K562 (cell line): ENCODE data around the gene FAM217B. TPM values are rescaled to one million over a fixed set of nuclear protein-coding genes. Genes with fewer than 3 reads are reported as not detected.

Experiments used
- CBX8 ChIP-seq: fragments of 200-600 bp; sonication (generic); IDR thresholded peaks from 2 replicates; pipeline ENCODE4 v1.6.1; 2012; ENCODE audit warnings: borderline replicate concordance, mixed run types, low read depth, mild to moderate bottlenecking, moderate library complexity, mixed read lengths, low read length, control low read depth, inconsistent platforms; ENCODE audit not compliant: poor library complexity, severe bottlenecking; ENCODE audit errors: extremely low read depth
- CLOCK ChIP-seq: fragments of 250-450 bp; sonication (Bioruptor Pico); IDR thresholded peaks from 2 replicates; pipeline ENCODE4 v1.4.0; 2020; ENCODE audit warnings: mild to moderate bottlenecking, moderate library complexity, borderline replicate concordance
- SAP30 ChIP-seq: fragments of 200-600 bp; sonication (generic); IDR thresholded peaks from 2 replicates; pipeline ENCODE4 v1.6.1; 2012; ENCODE audit warnings: borderline replicate concordance, low read depth, mild to moderate bottlenecking, moderate library complexity, low read length, control low read depth, inconsistent platforms; ENCODE audit not compliant: insufficient read depth, poor library complexity, severe bottlenecking
- TAL1 ChIP-seq: fragments of 450-650 bp; IDR thresholded peaks from 2 replicates; pipeline ENCODE4 v1.6.1; 2016; ENCODE audit warnings: mild to moderate bottlenecking
- WHSC1 ChIP-seq: IDR thresholded peaks from one replicate; pipeline ENCODE4 v1.6.1; 2012; ENCODE audit warnings: low read length, control low read depth, inconsistent platforms
- ZNF583 ChIP-seq: fragments of 250-450 bp; sonication (Bioruptor Pico); IDR thresholded peaks from 2 replicates; pipeline ENCODE4 v1.4.0; 2020
- polyA plus RNA-seq, 8 experiments: library from polyadenylated mRNA; depleted of rRNA in 4 of 8; stranded (reverse) in 5 of 8; unstranded in 3 of 8; fragments of >200 nt; fragmentation: Nextera tagmentation in 2 of 8; fragmentation: Illumina TruSeq in 1 of 8; extraction: Ambion mirVana in 2 of 8; extraction: Trizol in 1 of 8; gene quantifications; 2 replicates each; pipeline versions ENCODE4 v1.2.1 to v1.2.3, GENCODE V29; 2011 to 2014; ENCODE audit warnings: inconsistent platforms in 1 of 8, missing spikeins in 1 of 8
- total RNA-seq, 7 experiments: library from RNA; depleted of rRNA in 6 of 7; stranded (reverse); fragments of >200 nt in 6 of 7; fragmentation: Illumina TruSeq in 2 of 7; extraction: Trizol in 2 of 7; gene quantifications; 2 replicates each; pipeline versions ENCODE4 v1.2.1 to v1.2.3, GENCODE V29; 2011 to 2021; ENCODE audit warnings: low replicate concordance in 1 of 7
- TF ChIP-seq, protein P1 (sequence below), 2 experiments: fragments of 450-650 bp; formaldehyde crosslinking in 1 of 2; IDR thresholded peaks; 2 replicates each; pipeline versions ENCODE4 v1.4.0 to v1.6.1; 2014 to 2020; ENCODE audit warnings: mild to moderate bottlenecking in 2 of 2, borderline replicate concordance in 1 of 2, low read depth in 1 of 2
- TF ChIP-seq, protein P2 (sequence below): fragments of 250-450 bp; sonication (Bioruptor Pico); IDR thresholded peaks from 2 replicates; pipeline ENCODE4 v1.4.0; 2020; ENCODE audit warnings: mild to moderate bottlenecking, moderate library complexity

The FAM217B gene
- total and polyA plus RNA-seq, 9 of the 15 experiments (the other 6 are each of a cell fraction or from before 2014, with no cell fraction given), result 4.8 to 11.4 (median 6.9) TPM

DNA sequence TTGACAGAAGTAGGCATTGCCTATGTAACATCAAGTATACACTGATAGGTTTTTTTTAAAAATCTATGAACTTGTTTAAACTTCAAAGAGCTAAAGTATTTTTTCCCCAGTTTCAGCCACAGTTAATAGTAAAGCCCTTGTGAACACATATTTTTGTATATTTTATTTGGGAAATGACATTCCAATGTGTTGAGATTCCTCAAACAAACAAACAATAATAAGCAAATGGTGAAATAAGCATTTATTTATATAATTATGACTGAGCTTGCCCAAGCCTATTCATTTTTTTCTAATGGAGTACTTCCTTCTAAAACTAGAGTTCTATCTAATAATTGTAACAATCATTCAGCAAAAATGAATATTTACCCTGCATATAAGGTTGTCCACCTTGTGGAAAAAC is 19.2 kb upstream of the FAM217B start (continued):
- TF ChIP-seq, protein P1, sequence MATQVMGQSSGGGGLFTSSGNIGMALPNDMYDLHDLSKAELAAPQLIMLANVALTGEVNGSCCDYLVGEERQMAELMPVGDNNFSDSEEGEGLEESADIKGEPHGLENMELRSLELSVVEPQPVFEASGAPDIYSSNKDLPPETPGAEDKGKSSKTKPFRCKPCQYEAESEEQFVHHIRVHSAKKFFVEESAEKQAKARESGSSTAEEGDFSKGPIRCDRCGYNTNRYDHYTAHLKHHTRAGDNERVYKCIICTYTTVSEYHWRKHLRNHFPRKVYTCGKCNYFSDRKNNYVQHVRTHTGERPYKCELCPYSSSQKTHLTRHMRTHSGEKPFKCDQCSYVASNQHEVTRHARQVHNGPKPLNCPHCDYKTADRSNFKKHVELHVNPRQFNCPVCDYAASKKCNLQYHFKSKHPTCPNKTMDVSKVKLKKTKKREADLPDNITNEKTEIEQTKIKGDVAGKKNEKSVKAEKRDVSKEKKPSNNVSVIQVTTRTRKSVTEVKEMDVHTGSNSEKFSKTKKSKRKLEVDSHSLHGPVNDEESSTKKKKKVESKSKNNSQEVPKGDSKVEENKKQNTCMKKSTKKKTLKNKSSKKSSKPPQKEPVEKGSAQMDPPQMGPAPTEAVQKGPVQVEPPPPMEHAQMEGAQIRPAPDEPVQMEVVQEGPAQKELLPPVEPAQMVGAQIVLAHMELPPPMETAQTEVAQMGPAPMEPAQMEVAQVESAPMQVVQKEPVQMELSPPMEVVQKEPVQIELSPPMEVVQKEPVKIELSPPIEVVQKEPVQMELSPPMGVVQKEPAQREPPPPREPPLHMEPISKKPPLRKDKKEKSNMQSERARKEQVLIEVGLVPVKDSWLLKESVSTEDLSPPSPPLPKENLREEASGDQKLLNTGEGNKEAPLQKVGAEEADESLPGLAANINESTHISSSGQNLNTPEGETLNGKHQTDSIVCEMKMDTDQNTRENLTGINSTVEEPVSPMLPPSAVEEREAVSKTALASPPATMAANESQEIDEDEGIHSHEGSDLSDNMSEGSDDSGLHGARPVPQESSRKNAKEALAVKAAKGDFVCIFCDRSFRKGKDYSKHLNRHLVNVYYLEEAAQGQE (IDR thresholded peaks at IDR 0.05; ENCODE audit: borderline replicate concordance), result no peak
- TF ChIP-seq, protein P1 (CRISPR knock-in tag; IDR thresholded peaks at IDR 0.05; ENCODE audit: low read depth), result no peak
- TF ChIP-seq, protein P2, sequence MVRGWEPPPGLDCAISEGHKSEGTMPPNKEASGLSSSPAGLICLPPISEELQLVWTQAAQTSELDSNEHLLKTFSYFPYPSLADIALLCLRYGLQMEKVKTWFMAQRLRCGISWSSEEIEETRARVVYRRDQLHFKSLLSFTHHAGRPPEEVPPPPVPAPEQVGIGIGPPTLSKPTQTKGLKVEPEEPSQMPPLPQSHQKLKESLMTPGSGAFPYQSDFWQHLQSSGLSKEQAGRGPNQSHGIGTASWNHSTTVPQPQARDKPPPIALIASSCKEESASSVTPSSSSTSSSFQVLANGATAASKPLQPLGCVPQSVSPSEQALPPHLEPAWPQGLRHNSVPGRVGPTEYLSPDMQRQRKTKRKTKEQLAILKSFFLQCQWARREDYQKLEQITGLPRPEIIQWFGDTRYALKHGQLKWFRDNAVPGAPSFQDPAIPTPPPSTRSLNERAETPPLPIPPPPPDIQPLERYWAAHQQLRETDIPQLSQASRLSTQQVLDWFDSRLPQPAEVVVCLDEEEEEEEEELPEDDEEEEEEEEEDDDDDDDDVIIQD (CRISPR knock-in tag), result no peak
- TF ChIP-seq TAL1 (no peak), WHSC1 (no peak), CLOCK (CRISPR knock-in tag) (no peak), ZNF583 (CRISPR knock-in tag) (no peak), SAP30 (no peak), CBX8 (no peak)
